Right forelimb (tissue), 1 donor: ENCODE data around the gene CD68.

Experiments used
- DNase-seq: peaks from one replicate; pipeline ENCODE4 v3.0.0-alpha.2; 2018

CD68 gene

GRCh38 chr17:7579001-7579833, at the start of gene CD68:
Gene CD68, plus strand, starts transcription at chr17:7579638. Its CDS starts 40 bp downstream, at chr17:7579678.
- DNase-seq = peak; percentile 70

GRCh38 chr17:7530023-7530900, 49.2 kb upstream of the CD68 start:
- no peak for DNase-seq

GRCh38 chr17:7538050-7538449, 41.4 kb upstream of the CD68 start:
- no peak for DNase-seq

- DNase-seq = no peak
Observed at GRCh38 chr17:7538891-7539545, 40.4 kb upstream of the CD68 start.

- DNase-seq = no peak
Observed at GRCh38 chr17:7541074-7541621, 38.3 kb upstream of the CD68 start.

GRCh38 chr17:7544911-7545310, 34.5 kb upstream of the CD68 start:
- DNase-seq = no peak

- peak; percentile 82 for DNase-seq
Observed at GRCh38 chr17:7548585-7549400, 30.6 kb upstream of the CD68 start, which contains the start of gene TNFSF12. Gene TNFSF12, plus strand, starts transcription at chr17:7549058. Its CDS starts 96 bp downstream, at chr17:7549154.

GRCh38 chr17:7549401-7550055, 29.9 kb upstream of the CD68 start:
- no peak for DNase-seq

GRCh38 chr17:7550344-7550743, 29.1 kb upstream of the CD68 start:
- DNase-seq = no peak

- no peak for DNase-seq
Observed at GRCh38 chr17:7551396-7551795, 28.0 kb upstream of the CD68 start.

GRCh38 chr17:7552621-7553051, 26.8 kb upstream of the CD68 start:
- no peak for DNase-seq

- DNase-seq = no peak
Observed at GRCh38 chr17:7553356-7553755, 26.1 kb upstream of the CD68 start.

- no peak for DNase-seq
Observed at GRCh38 chr17:7555320-7555948, 24.0 kb upstream of the CD68 start.

- DNase-seq = no peak
Observed at GRCh38 chr17:7556627-7557026, 22.8 kb upstream of the CD68 start.

GRCh38 chr17:7557147-7557764, 22.2 kb upstream of the CD68 start:
- DNase-seq = no peak

GRCh38 chr17:7557775-7558543, 21.5 kb upstream of the CD68 start:
- peak; percentile 84 for DNase-seq

- DNase-seq = no peak
Observed at GRCh38 chr17:7558544-7559319, 20.7 kb upstream of the CD68 start, which contains the start of gene TNFSF13. Gene TNFSF13, plus strand, starts transcription at chr17:7558750. Its CDS starts 290 bp downstream, at chr17:7559040.

GRCh38 chr17:7559320-7560171, 19.9 kb upstream of the CD68 start:
- no peak for DNase-seq
